Thyroid gland (tissue), 4 donors: ENCODE results near the gene RPL29. TPM values are rescaled to one million over a fixed set of nuclear protein-coding genes. Genes with fewer than 3 reads are reported as not detected.

ENCODE experiments used
- DNase-seq, 2 donors: peaks; one replicate each; pipeline ENCODE4 v3.0.0-alpha.2; 2019
- H3K27ac ChIP-seq, 3 donors: fragments of 200-600 bp; sonication (generic); 1 replicate in 2 of 3; 2 replicates in 1 of 3; pipeline ENCODE4 v1.5.1; 2016 to 2019; ENCODE audit warnings: mild to moderate bottlenecking in 1 of 3, moderate library complexity in 1 of 3
- H3K27me3 ChIP-seq: fragments of 200-600 bp; sonication (generic); one replicate; pipeline ENCODE4 v1.5.1; 2019
- H3K36me3 ChIP-seq, 2 donors: fragments of 200-600 bp; sonication (generic); one replicate each; pipeline ENCODE4 v1.5.1; 2016 to 2019
- H3K4me1 ChIP-seq, 2 donors: fragments of 200-600 bp; sonication (generic); one replicate each; pipeline ENCODE4 v1.5.1; 2017 to 2019
- H3K4me3 ChIP-seq, 3 donors: fragments of 200-600 bp; sonication (generic); replicated peaks in 1 of 3; 1 replicate in 2 of 3; 2 replicates in 1 of 3; pipeline ENCODE4 v1.5.1; 2016; ENCODE audit warnings: mild to moderate bottlenecking in 1 of 3
- H3K9me3 ChIP-seq: fragments of 200-600 bp; sonication (generic); one replicate; pipeline ENCODE4 v1.5.1; 2017
- POLR2A ChIP-seq, 2 donors: fragments of 450-650 bp; IDR thresholded peaks; one replicate each; pipeline ENCODE4 v1.6.1; 2017; ENCODE audit warnings: antibody characterized with exemption in 2 of 2, mild to moderate bottlenecking in 2 of 2, moderate library complexity in 1 of 2
- WGBS, 2 donors: methylation state at CpG; one replicate each; pipeline ENCODE4 v1.1.5; 2017; 5-methylcytosine and 5-hydroxymethylcytosine counted together
- intact Hi-C: fragments of 100-400 bp; cut with DNase I; formaldehyde crosslinking; loops from one replicate; pipeline ENCODE4 v1.15.1; 2023
- total RNA-seq, 4 donors: library from RNA; depleted of rRNA; stranded (reverse); fragments of >200 nt; gene quantifications; one replicate each; pipeline ENCODE4 v1.2.3, GENCODE V29; 2016
- TF ChIP-seq, protein P1 (sequence below), 6 experiments: fragments of 200-600 bp in 3 of 6; fragments of 450-650 bp in 3 of 6; sonication (generic) in 3 of 6; IDR thresholded peaks; one replicate each; pipeline ENCODE4 v1.5.1; 2016 to 2019; ENCODE audit warnings: antibody characterized with exemption in 6 of 6, mild to moderate bottlenecking in 2 of 6, inconsistent platforms in 1 of 6, moderate library complexity in 1 of 6

The RPL29 gene
- total RNA-seq, 4 donors from 2014 or later: 826 to 1,348 (median 1,271) TPM

DNA sequence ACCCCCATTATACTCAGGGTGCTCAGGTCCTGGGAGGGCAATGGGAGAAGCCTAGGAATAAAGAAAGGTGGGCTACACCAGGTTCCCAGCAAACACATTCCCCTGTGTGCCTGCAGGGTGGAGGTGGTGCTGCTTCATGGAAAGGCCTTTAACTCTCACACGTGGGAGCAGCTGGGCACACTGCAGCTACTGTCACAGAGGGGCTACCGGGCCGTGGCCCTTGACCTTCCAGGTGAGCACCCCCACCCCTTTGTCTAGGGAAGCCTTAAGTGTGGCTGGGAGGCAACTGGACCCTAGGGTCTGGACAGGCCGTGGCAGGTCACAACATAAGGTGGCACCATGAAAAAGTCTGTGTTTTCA, 17.6 kb downstream of the RPL29 start:
- H3K27ac ChIP-seq: no peak overlapping the region
- 77 to 80% methylated on average over 4 of the region's 4 CpGs for WGBS, 2 donors
- TF ChIP-seq, protein P1, sequence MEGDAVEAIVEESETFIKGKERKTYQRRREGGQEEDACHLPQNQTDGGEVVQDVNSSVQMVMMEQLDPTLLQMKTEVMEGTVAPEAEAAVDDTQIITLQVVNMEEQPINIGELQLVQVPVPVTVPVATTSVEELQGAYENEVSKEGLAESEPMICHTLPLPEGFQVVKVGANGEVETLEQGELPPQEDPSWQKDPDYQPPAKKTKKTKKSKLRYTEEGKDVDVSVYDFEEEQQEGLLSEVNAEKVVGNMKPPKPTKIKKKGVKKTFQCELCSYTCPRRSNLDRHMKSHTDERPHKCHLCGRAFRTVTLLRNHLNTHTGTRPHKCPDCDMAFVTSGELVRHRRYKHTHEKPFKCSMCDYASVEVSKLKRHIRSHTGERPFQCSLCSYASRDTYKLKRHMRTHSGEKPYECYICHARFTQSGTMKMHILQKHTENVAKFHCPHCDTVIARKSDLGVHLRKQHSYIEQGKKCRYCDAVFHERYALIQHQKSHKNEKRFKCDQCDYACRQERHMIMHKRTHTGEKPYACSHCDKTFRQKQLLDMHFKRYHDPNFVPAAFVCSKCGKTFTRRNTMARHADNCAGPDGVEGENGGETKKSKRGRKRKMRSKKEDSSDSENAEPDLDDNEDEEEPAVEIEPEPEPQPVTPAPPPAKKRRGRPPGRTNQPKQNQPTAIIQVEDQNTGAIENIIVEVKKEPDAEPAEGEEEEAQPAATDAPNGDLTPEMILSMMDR (IDR thresholded peaks at IDR 0.05): no peak
- TF ChIP-seq POLR2A (IDR thresholded peaks at IDR 0.05): no peak
- H3K4me3 ChIP-seq: no peak overlapping the region
- intact Hi-C loops: loop anchor here (5.0 to 10.0 kb wide), 2 partner anchors 36 to 593 kb away; partner anchors contain the start of genes MANF, PARP3 and RRP9
- no peaks in the 10 kb centered on the region for H3K27me3 ChIP-seq
- peaks cover 26 to 30% of the 10 kb centered on the region in 2 donors for H3K4me1 ChIP-seq
- H3K9me3 ChIP-seq: no peaks in the 10 kb centered on the region
- no peaks in the 10 kb centered on the region for H3K36me3 ChIP-seq
- no peak for DNase-seq

DNA sequence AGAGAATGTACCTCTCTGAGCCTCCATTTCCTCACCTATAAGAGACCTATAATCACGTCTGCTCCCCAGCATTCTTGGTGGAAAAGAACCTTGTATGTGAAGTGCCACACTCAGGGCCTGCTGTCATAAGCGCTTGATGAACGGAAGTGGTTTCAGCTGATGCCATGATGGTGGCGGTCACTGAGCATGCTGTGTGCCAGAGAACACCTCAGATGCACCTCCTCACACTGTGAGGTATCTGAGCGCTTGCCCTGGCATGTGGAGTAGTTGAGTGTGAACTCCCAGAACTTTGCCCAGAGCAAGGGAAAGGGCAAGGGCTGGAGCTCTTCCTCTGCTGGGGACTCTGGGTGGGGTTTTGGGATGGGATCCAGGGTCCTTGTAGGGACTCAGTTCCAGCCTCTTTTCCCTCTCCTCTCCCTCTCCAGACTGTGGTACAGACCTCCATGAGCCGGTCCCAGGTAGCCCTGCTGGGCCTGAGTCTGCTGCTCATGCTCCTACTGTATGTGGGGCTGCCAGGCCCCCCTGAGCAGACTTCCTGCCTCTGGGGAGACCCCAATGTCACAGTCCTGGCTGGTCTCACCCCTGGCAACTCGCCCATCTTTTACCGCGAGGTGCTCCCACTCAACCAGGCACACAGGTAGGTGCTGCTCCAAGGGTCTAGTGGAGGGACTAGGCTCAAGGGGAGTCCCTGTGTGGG, 18.1 kb downstream of the RPL29 start:
- no peaks in the 10 kb centered on the region for H3K36me3 ChIP-seq
- no peaks in the 10 kb centered on the region for H3K27me3 ChIP-seq
- H3K4me3 ChIP-seq: no peak overlapping the region
- WGBS, 2 donors: 76 to 88% methylated on average over 7 to 8 of the region's 9 CpGs
- intact Hi-C loops: loop anchor here (5.0 to 10.0 kb wide), 2 partner anchors 35 to 593 kb away; partner anchors contain the start of genes MANF, PARP3 and RRP9
- TF ChIP-seq, protein P1 (IDR thresholded peaks at IDR 0.05): no peak
- TF ChIP-seq POLR2A (IDR thresholded peaks at IDR 0.05): no peak
- DNase-seq: no peak
- no peak overlapping the region for H3K27ac ChIP-seq
- no peaks in the 10 kb centered on the region for H3K9me3 ChIP-seq
- H3K4me1 ChIP-seq: peaks cover 24 to 36% of the 10 kb centered on the region in 2 donors

DNA sequence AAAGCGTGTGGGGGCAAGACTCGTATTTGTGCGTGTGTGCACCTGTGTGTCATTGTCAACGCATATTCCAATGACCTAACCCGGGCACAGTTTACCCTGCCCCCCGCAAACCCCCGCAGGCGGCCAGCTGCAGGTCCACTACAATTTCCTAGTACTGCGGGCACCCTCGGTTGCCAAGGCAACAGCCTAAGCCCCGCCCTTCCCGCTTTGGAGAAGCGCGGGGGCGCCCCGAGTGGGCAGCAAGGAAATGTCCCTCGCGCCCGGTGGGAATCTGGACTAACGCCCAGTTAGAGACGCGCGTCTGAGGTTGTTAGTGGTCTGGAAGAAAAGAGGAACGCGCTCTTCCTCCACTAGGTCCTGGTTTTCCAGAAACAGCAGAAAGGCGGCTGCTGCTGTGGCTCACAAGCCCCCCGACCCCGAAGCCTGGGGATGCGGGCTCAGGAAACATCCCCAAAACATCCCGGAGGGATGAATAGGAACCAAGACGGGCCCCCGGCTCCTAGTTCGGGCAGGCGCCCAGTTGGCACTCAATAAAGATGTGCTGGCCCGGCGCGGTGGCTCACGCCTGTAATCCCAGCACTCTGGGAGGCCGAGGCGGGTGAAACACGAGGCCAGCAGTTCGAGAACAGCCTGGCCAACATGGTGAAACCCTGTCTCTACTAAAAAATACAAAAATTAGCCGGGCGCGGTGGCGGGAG, 19.7 kb downstream of the RPL29 start:
- H3K4me1 ChIP-seq: peaks cover 16 to 29% of the 10 kb centered on the region in 2 donors
- DNase-seq: peak; percentile 73 to 82
- intact Hi-C loops: loop anchor here (5.0 to 10.0 kb wide), 2 partner anchors 34 to 591 kb away; partner anchors contain the start of genes MANF, PARP3 and RRP9
- H3K9me3 ChIP-seq: no peaks in the 10 kb centered on the region
- H3K27me3 ChIP-seq: no peaks in the 10 kb centered on the region
- peak overlapping the region in 1 of 3 donors; percentile 46 for H3K4me3 ChIP-seq
- H3K27ac ChIP-seq: peak overlapping the region; percentile 13 to 86 (median 42)
- H3K36me3 ChIP-seq: no peaks in the 10 kb centered on the region
- 44 to 47% methylated on average over 39 of the region's 46 CpGs for WGBS, 2 donors
- TF ChIP-seq POLR2A (IDR thresholded peaks at IDR 0.05): no peak
- TF ChIP-seq, protein P1 (IDR thresholded peaks at IDR 0.05): no peak

DNA sequence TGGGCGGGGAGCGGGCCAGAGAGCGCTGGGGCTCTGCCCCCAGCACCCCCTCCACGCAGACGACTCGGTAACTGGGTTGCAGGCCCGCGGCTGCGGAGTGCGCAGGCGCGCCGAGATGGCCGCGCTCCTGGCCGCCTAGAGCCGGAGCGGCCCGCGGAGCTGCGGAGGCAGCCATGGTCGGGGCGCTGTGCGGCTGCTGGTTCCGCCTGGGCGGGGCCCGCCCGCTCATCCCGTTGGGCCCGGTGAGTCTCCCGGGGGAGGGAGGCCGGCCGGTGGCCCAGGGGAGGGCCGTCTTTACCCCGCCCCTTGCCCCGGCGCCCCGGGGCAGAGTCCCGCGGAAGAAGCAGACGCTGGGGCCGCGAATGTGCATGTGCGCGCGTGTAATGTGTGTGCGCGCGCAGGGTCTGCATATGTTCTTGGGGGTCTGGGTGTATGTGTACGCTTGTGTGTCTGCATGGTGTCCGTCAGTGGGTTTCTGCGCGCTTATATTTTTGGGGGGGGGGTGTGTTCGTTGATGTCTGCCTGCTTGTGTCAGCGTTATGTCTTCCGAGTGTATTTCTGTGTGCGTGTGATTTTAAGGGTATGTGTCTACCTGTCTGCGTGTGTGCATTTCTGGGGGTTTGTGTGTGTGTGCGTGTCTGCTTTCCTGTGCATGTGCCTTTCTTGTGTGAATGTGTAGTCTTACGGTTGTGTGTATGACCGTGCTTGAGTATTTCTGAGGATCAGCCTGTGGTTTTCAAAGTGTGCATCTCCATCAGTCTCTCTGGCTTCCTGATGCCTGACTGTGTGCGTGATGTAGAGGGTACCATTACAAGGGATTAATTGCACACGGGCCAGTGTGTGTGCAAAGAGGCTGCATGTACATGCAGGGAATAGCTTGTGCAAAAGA, 20.5 kb downstream of the RPL29 start, which contains the start of gene ABHD14A:
Gene ABHD14A (plus strand): TSS at position 102 of the 889 bp plus-strand sequence. CDS start 72 bp downstream, at position 174.
- Histone ChIP-seq H3K27ac (peak within 1 kb of the TSS; percentile 83 to 93 (median 86)), H3K27me3 (no peaks in the 10 kb centered on the region), H3K36me3 (no peaks in the 10 kb centered on the region), H3K4me1 (peaks cover 16 to 29% of the 10 kb centered on the region in 2 donors), H3K4me3 (peak within 1 kb of the TSS; percentile 6 to 46 (median 35)), H3K9me3 (no peaks in the 10 kb centered on the region)
- WGBS, 2 donors: 1% methylated on average over 17 to 37 of the region's 63 CpGs
- intact Hi-C loops: loop anchor here (5.0 to 10.0 kb wide), 2 partner anchors 33 to 590 kb away; partner anchors contain the start of genes MANF, PARP3 and RRP9
- peak; percentile 60 to 68 for DNase-seq
- TF ChIP-seq, protein P1 (IDR thresholded peaks at IDR 0.05): no peak
- TF ChIP-seq POLR2A (IDR thresholded peaks at IDR 0.05): peak in 1 of 2 donors; percentile 80
